Thoracic aorta (tissue), 2 donors: ENCODE results near the gene APP. TPM values are rescaled to one million over a fixed set of nuclear protein-coding genes. Genes with fewer than 3 reads are reported as not detected.

Experiments used
- ATAC-seq: fragments of 150-250 bp; one replicate; pipeline ENCODE4 v1.8.0; 2017; ENCODE audit warnings: low read depth; ENCODE audit not compliant: insufficient number of reproducible peaks, low FRiP score
- DNase-seq: peaks from one replicate; pipeline ENCODE4 v3.0.0-alpha.2; 2020; ENCODE audit warnings: low spot score
- H3K27ac ChIP-seq, 2 donors: fragments of 200-600 bp; sonication (generic); 1 replicate in 1 of 2; 2 replicates in 1 of 2; pipeline ENCODE4 v1.5.1; 2016; ENCODE audit warnings: mild to moderate bottlenecking in 2 of 2, moderate library complexity in 2 of 2
- H3K27me3 ChIP-seq: fragments of 200-600 bp; sonication (generic); replicated peaks from 2 replicates; pipeline ENCODE4 v1.6.0; 2016; ENCODE audit warnings: mild to moderate bottlenecking; ENCODE audit not compliant: insufficient read depth
- H3K36me3 ChIP-seq: fragments of 200-600 bp; sonication (generic); one replicate; pipeline ENCODE4 v1.5.1; 2016
- H3K4me1 ChIP-seq, 2 donors: fragments of 200-600 bp; sonication (generic); 1 replicate in 1 of 2; 2 replicates in 1 of 2; pipeline versions ENCODE4 v1.5.1 to v1.6.0; 2016; ENCODE audit warnings: low read depth in 2 of 2, mild to moderate bottlenecking in 1 of 2; ENCODE audit not compliant: control insufficient read depth in 1 of 2
- H3K4me3 ChIP-seq: fragments of 200-600 bp; sonication (generic); 2 replicates; pipeline ENCODE4 v1.5.1; 2016; ENCODE audit warnings: mild to moderate bottlenecking
- H3K9me3 ChIP-seq: fragments of 200-600 bp; sonication (generic); 2 replicates; pipeline ENCODE4 v1.5.1; 2016
- total RNA-seq, 2 donors: library from RNA; depleted of rRNA; stranded (reverse); fragments of >200 nt; gene quantifications; one replicate each; pipeline versions ENCODE4 v1.1.0 to v1.2.3, GENCODE V29; 2016
- TF ChIP-seq, protein P1 (sequence below): fragments of 200-600 bp; sonication (generic); IDR thresholded peaks from one replicate; pipeline ENCODE4 v1.5.1; 2019; ENCODE audit warnings: antibody characterized with exemption

The APP gene
- total RNA-seq, 2 donors from 2014 or later = 342 to 468 TPM

DNA sequence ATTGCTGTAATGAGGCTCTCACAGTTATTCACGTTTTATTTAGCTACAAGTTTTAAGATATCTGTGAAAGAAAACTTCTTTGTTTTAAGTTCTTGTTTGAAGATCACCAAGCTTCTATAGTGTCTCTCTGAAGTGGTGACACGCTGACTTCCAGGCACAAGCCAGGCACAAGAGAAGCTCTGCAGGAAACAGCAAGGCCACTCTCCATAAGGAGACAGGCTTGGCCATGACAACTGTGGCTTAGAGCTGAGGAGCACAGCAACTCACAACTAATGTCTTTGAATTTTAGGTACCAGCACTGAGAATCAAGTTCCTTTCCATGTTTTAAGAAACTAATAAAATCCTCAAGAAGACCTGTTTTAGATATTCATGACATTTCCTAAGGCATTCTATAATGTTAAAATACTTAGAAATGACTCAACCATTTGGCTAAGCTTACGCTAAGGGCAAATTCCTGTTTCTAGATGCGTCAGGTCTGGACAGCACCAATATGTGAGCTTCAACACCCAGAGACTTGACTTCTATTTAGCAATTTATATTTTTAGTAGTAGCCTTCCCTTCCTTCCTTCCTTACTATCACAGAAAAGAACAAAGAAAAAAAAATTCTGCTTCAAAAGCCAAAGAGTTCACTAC is 40.2 kb downstream of the APP start:
- Histone ChIP-seq H3K9me3 (no peaks in the 10 kb centered on the region), H3K36me3 (no peaks in the 10 kb centered on the region), H3K27me3 (no peaks in the 10 kb centered on the region), H3K4me3 (no peak overlapping the region), H3K27ac (no peak overlapping the region), H3K4me1 (peaks cover 5 to 32% of the 10 kb centered on the region in 2 donors)
- TF ChIP-seq, protein P1, sequence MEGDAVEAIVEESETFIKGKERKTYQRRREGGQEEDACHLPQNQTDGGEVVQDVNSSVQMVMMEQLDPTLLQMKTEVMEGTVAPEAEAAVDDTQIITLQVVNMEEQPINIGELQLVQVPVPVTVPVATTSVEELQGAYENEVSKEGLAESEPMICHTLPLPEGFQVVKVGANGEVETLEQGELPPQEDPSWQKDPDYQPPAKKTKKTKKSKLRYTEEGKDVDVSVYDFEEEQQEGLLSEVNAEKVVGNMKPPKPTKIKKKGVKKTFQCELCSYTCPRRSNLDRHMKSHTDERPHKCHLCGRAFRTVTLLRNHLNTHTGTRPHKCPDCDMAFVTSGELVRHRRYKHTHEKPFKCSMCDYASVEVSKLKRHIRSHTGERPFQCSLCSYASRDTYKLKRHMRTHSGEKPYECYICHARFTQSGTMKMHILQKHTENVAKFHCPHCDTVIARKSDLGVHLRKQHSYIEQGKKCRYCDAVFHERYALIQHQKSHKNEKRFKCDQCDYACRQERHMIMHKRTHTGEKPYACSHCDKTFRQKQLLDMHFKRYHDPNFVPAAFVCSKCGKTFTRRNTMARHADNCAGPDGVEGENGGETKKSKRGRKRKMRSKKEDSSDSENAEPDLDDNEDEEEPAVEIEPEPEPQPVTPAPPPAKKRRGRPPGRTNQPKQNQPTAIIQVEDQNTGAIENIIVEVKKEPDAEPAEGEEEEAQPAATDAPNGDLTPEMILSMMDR = no peak
- ATAC-seq (no peak), DNase-seq (no peak)

DNA sequence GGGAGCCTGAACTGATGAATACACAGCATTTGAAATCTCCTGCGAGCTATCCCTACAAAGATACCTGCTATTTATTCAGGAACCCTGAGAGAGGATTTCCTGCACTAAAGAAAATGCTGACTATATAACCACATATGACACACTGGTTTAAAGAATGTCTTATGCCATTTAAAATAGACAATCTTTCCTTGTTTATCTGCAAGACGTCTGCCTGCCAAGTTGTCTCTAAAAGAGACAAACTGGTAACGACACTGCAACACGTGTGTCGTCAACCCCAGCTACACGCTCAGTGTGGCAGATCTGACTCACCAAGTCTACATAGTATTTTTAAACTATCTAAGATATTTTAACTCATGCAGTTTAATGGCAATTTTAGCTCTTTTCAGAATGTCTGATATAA is 42.7 kb downstream of the APP start:
- TF ChIP-seq, protein P1 = no peak
- ATAC-seq (no peak), DNase-seq (no peak)
- H3K4me3 ChIP-seq = no peak overlapping the region
- no peaks in the 10 kb centered on the region for H3K36me3 ChIP-seq
- H3K27me3 ChIP-seq = no peaks in the 10 kb centered on the region
- H3K9me3 ChIP-seq = no peaks in the 10 kb centered on the region
- no peak overlapping the region for H3K27ac ChIP-seq
- H3K4me1 ChIP-seq = peaks cover 22 to 57% of the 10 kb centered on the region in 2 donors

DNA sequence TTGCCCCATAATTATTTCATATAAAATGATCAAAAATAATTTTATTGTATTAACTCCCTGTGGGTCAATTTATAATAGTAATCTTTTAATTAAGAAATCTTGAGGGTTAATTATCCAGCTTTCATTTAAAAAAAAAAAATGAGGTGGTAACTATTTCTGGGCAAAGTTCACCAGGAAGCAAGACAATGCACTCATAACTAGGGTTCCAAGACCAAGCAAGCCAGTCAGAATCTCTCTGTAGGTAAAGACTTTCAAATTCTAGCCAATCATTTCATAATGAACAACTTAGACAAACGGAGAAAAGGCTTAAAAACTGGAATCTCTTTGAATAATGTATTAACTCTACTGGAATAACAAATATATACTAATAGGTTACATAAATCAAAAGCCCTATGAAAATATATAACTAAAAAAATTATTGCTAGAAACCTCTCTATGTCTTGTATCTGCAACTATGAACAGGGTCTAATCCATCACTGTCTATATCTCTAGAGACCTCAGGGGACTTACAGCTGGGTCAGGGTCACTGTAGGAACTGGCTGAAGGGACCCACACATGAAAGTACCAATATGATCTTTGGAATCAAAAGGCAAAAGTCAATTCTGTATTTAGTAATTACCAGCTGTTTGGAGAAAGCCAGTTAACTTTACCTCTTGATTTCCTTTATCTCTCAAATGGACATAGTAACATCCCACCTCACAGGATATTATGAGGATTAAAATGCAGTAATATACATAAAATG is 43.3 kb downstream of the APP start:
- H3K36me3 ChIP-seq = no peaks in the 10 kb centered on the region
- peaks cover 23 to 59% of the 10 kb centered on the region in 2 donors for H3K4me1 ChIP-seq
- no peaks in the 10 kb centered on the region for H3K9me3 ChIP-seq
- H3K27me3 ChIP-seq = no peaks in the 10 kb centered on the region
- no peak overlapping the region for H3K27ac ChIP-seq
- ATAC-seq (no peak), DNase-seq (no peak)
- TF ChIP-seq, protein P1 = no peak
- no peak overlapping the region for H3K4me3 ChIP-seq

DNA sequence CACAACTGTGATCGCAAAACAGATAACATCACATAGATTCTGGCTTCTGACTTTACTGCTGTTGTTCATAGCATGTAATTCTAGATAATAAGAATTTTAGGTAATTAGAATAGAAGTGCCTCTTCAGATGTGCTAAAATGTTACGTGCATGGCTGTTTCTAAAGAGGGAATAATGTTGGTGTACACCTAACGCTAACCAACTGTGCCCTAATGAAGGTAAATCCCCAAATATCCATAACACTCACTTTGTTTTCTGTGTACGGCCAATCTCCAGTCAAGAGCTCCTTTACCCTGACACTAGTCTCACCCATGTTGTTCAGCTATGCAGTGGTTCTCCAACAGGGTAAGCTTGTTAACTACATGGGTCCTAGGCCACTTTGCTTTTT is 44.4 kb downstream of the APP start:
- H3K27ac ChIP-seq = no peak overlapping the region
- H3K36me3 ChIP-seq = no peaks in the 10 kb centered on the region
- H3K9me3 ChIP-seq = no peaks in the 10 kb centered on the region
- no peak overlapping the region for H3K4me3 ChIP-seq
- DNase-seq (no peak), ATAC-seq (no peak)
- peaks cover 23 to 59% of the 10 kb centered on the region in 2 donors for H3K4me1 ChIP-seq
- H3K27me3 ChIP-seq = no peaks in the 10 kb centered on the region
- TF ChIP-seq, protein P1 = no peak

DNA sequence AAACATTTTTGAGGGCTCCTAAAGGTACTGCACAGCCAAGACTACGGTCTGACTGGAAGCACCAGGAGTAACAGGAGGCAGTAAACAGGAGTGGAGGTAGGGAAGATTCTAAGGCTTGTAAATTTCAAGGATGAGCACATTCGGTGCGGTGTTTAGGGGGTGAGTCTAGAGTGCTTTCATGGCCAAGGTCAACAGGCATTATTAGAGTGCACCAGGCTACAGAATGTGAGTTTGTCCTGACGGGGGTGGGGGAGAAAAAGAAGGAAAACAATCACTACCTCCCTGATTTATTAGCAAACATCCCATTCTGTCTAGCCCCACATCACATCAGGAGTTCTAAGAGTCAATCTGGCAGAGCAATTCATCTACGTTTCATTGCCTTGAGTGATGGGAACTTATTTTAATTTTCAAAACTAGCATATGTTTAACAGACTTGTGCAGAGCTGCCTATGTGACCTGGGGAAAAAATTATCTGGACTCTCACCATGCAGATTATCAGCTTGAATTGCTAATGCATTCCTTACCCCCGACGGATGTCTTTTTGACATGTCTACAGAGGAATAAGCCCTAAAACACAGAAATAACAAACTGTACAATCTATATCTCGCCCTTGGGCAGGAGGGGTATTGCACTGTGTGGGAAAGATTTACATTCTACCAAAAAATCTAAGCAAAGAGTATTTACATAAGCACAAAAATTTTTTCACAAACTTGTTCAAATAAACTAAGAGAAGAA is 45.0 kb downstream of the APP start:
- ATAC-seq (no peak), DNase-seq (no peak)
- H3K4me1 ChIP-seq = peaks cover 23 to 59% of the 10 kb centered on the region in 2 donors
- no peaks in the 10 kb centered on the region for H3K9me3 ChIP-seq
- H3K36me3 ChIP-seq = no peaks in the 10 kb centered on the region
- TF ChIP-seq, protein P1 = no peak
- H3K27me3 ChIP-seq = no peaks in the 10 kb centered on the region
- peak overlapping the region; percentile 6 to 34 for H3K27ac ChIP-seq
- no peak overlapping the region for H3K4me3 ChIP-seq
